Astrocyte (in vitro differentiated cells and primary cell): Measurements from ENCODE around the gene IPO7. TPM values are rescaled to one million over a fixed set of nuclear protein-coding genes. Genes with fewer than 3 reads are reported as not detected.
A peak's percentile ranks its signal among the peaks of the same experiment; 100 is the strongest.
"Not testable (repeated sequence)": the region's sequence is repeated elsewhere in the genome, so short reads cannot be mapped to it uniquely, and the experiment has no call there.

Source experiments
- DNase-seq: peaks from one replicate; pipeline ENCODE4 v3.0.0-alpha.2; 2010; ENCODE audit warnings: low read depth
- FAIRE-seq: peaks from 2 replicates; lab custom pipeline; 2011; peaks lifted over from hg19 to GRCh38; lab: Jason Lieb, UNC
- H2AFZ ChIP-seq: 2 replicates; pipeline ENCODE4 v1.6.0; 2012; ENCODE audit warnings: low read depth, low read length, inconsistent platforms
- H3K27ac ChIP-seq: 2 replicates; pipeline ENCODE4 v1.5.1; 2011; ENCODE audit warnings: low read depth, low read length, inconsistent platforms
- H3K27me3 ChIP-seq: 2 replicates; pipeline ENCODE4 v1.6.0; 2011; ENCODE audit warnings: low read length, inconsistent platforms; ENCODE audit not compliant: insufficient read depth
- H3K36me3 ChIP-seq: 2 replicates; pipeline ENCODE4 v1.5.1; 2011; ENCODE audit warnings: low read length, inconsistent platforms; ENCODE audit not compliant: insufficient read depth
- H3K4me1 ChIP-seq: 2 replicates; pipeline ENCODE4 v1.5.1; 2011; ENCODE audit warnings: low read length, inconsistent platforms; ENCODE audit not compliant: insufficient read depth
- H3K4me2 ChIP-seq: 2 replicates; pipeline ENCODE4 v1.6.0; 2012; ENCODE audit warnings: low read length, inconsistent platforms
- H3K4me3 ChIP-seq: 2 replicates; pipeline ENCODE4 v1.5.1; 2011; ENCODE audit warnings: low read depth, mild to moderate bottlenecking, low read length, inconsistent platforms; ENCODE audit not compliant: insufficient read depth
- H3K79me2 ChIP-seq: 2 replicates; pipeline ENCODE4 v1.6.0; 2012; ENCODE audit warnings: mild to moderate bottlenecking, low read length, inconsistent platforms; ENCODE audit not compliant: insufficient read depth
- H3K9ac ChIP-seq: 2 replicates; pipeline ENCODE4 v1.6.0; 2012; ENCODE audit warnings: mild to moderate bottlenecking, low read length, inconsistent platforms
- H3K9me3 ChIP-seq: 2 replicates; pipeline ENCODE4 v1.5.1; 2012; ENCODE audit warnings: low read depth, mild to moderate bottlenecking, low read length, inconsistent platforms; ENCODE audit not compliant: insufficient read depth
- H4K20me1 ChIP-seq: 2 replicates; pipeline ENCODE4 v1.6.0; 2012; ENCODE audit warnings: low read length, inconsistent platforms; ENCODE audit not compliant: insufficient read depth
- H3K27ac Mint-ChIP-seq: one replicate; pipeline ENCODE4 v1.8.0; 2021; ENCODE audit warnings: mild to moderate bottlenecking, mixed read lengths; ENCODE audit not compliant: unreplicated experiment
- H3K27me3 Mint-ChIP-seq: one replicate; pipeline ENCODE4 v1.8.0; 2021; ENCODE audit warnings: low read depth, mixed read lengths; ENCODE audit not compliant: unreplicated experiment
- H3K36me3 Mint-ChIP-seq: one replicate; pipeline ENCODE4 v1.8.0; 2021; ENCODE audit warnings: low read depth, mixed read lengths; ENCODE audit not compliant: unreplicated experiment
- H3K4me1 Mint-ChIP-seq: one replicate; pipeline ENCODE4 v1.8.0; 2021; ENCODE audit warnings: low read depth, mixed read lengths; ENCODE audit not compliant: unreplicated experiment
- H3K4me3 Mint-ChIP-seq: one replicate; pipeline ENCODE4 v1.8.0; 2021; ENCODE audit warnings: mild to moderate bottlenecking, moderate library complexity, mixed read lengths; ENCODE audit not compliant: unreplicated experiment
- H3K9me3 Mint-ChIP-seq: one replicate; pipeline ENCODE4 v1.8.0; 2021; ENCODE audit warnings: mild to moderate bottlenecking, mixed read lengths; ENCODE audit not compliant: unreplicated experiment
- EZH2 ChIP-seq: IDR thresholded peaks from 2 replicates; pipeline ENCODE4 v1.6.1; 2012; ENCODE audit warnings: mild to moderate bottlenecking, low read length, inconsistent platforms; ENCODE audit not compliant: insufficient read depth
- total RNA-seq: library from RNA; stranded (reverse); gene quantifications from 2 replicates; pipeline ENCODE4 v1.2.1, GENCODE V29; 2021
- TF ChIP-seq, protein P1 (sequence below): IDR thresholded peaks from 2 replicates; pipeline ENCODE4 v1.5.1; 2011; ENCODE audit warnings: low read depth, mild to moderate bottlenecking, inconsistent platforms, low read length, moderate library complexity; ENCODE audit not compliant: insufficient read depth

IPO7 gene
- total RNA-seq, 1 donor from 2014 or later = 142 TPM

DNA sequence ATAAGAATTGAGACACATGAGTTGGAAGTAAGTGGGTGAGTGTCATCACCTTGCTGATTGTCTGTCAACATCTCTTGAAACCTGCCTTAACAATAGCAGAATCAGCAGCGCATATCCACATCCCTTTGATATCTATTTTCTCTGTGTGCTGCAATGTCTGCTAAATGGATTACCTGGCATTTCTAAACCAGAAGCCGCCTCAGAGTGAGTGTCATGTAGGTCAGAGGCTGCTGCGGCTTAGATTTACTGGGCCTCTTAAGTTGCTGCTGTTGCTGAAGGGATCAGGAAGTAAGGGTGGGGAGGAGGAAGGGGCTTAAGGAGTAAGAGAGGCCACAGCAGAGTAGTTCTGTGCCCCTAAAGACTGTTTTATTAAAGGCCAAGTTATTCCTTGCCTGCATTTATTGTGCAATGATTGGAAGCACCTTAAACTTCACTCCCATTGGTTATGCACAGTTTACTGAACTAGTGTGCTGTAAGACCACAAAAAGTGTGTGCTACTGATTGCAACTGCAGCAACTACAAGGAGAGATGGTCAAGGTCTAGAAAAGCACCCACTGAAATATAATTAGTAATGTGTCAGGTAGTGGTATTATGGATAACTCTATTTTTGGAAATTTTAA is 40.3 kb upstream of the IPO7 start:
- no peak overlapping the region for H3K9ac ChIP-seq
- TF ChIP-seq, protein P1, sequence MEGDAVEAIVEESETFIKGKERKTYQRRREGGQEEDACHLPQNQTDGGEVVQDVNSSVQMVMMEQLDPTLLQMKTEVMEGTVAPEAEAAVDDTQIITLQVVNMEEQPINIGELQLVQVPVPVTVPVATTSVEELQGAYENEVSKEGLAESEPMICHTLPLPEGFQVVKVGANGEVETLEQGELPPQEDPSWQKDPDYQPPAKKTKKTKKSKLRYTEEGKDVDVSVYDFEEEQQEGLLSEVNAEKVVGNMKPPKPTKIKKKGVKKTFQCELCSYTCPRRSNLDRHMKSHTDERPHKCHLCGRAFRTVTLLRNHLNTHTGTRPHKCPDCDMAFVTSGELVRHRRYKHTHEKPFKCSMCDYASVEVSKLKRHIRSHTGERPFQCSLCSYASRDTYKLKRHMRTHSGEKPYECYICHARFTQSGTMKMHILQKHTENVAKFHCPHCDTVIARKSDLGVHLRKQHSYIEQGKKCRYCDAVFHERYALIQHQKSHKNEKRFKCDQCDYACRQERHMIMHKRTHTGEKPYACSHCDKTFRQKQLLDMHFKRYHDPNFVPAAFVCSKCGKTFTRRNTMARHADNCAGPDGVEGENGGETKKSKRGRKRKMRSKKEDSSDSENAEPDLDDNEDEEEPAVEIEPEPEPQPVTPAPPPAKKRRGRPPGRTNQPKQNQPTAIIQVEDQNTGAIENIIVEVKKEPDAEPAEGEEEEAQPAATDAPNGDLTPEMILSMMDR = no peak
- no peak for TF ChIP-seq EZH2
- Mint-ChIP-seq H3K4me1 (peaks cover 4% of the 10 kb centered on the region), H3K27ac (no peak overlapping the region), H3K36me3 (no peaks in the 10 kb centered on the region), H3K9me3 (no peaks in the 10 kb centered on the region), H3K4me3 (no peak overlapping the region), H3K27me3 (peaks cover 3% of the 10 kb centered on the region)
- no peaks in the 10 kb centered on the region for H4K20me1 ChIP-seq
- no peak overlapping the region for H3K4me2 ChIP-seq
- H2AFZ ChIP-seq = no peak overlapping the region
- H3K27ac ChIP-seq = no peak overlapping the region
- H3K79me2 ChIP-seq = no peaks in the 10 kb centered on the region
- H3K4me3 ChIP-seq = no peak overlapping the region
- no peaks in the 10 kb centered on the region for H3K9me3 ChIP-seq
- no peaks in the 10 kb centered on the region for H3K36me3 ChIP-seq
- no peaks in the 10 kb centered on the region for H3K4me1 ChIP-seq
- FAIRE-seq (no peak), DNase-seq (no peak)
- H3K27me3 ChIP-seq = no peaks in the 10 kb centered on the region

DNA sequence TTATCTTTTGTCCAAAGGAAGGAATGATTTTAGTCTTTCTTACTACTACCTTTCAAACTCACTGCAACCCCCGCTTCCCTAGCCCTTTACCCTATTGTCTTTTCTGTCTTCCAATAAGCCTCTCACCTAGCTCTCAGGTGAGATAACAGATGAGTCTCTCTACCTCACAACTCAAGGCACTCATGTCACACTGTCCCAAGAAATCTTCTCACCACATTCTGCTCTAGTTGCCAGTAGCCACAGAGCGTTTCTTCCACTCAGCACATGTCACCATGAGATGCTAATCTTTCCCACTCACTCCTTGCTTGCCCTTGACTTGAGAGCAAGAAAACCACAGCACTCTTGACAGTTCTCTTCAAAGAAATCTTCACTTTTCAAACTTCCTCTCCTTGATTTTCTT is 37.4 kb upstream of the IPO7 start:
- peaks cover 6% of the 10 kb centered on the region for H3K4me1 Mint-ChIP-seq
- H3K4me3 ChIP-seq = no peak overlapping the region
- no peak overlapping the region for H3K27ac Mint-ChIP-seq
- H3K36me3 Mint-ChIP-seq = no peaks in the 10 kb centered on the region
- H3K9ac ChIP-seq = no peak overlapping the region
- FAIRE-seq (no peak), DNase-seq (peak; percentile 25)
- no peak overlapping the region for H3K4me2 ChIP-seq
- H3K4me1 ChIP-seq = no peaks in the 10 kb centered on the region
- H3K9me3 ChIP-seq = no peaks in the 10 kb centered on the region
- H3K9me3 Mint-ChIP-seq = no peaks in the 10 kb centered on the region
- TF ChIP-seq, protein P1 = no peak
- TF ChIP-seq EZH2 = no peak
- H4K20me1 ChIP-seq = no peaks in the 10 kb centered on the region
- H3K27me3 Mint-ChIP-seq = peaks cover 3% of the 10 kb centered on the region
- H3K4me3 Mint-ChIP-seq = no peak overlapping the region
- H2AFZ ChIP-seq = no peak overlapping the region
- no peaks in the 10 kb centered on the region for H3K79me2 ChIP-seq
- H3K27me3 ChIP-seq = no peaks in the 10 kb centered on the region
- H3K36me3 ChIP-seq = no peaks in the 10 kb centered on the region
- H3K27ac ChIP-seq = no peak overlapping the region

- not testable (repeated sequence) for H3K79me2 ChIP-seq, FAIRE-seq, H3K27me3 ChIP-seq, H3K27ac Mint-ChIP-seq, H3K9me3 Mint-ChIP-seq, H2AFZ ChIP-seq, DNase-seq, H3K27ac ChIP-seq, H3K36me3 ChIP-seq, H3K9ac ChIP-seq, H3K4me3 ChIP-seq, H3K4me1 ChIP-seq, H3K36me3 Mint-ChIP-seq, H3K4me2 ChIP-seq, H3K9me3 ChIP-seq, H3K4me3 Mint-ChIP-seq, H3K4me1 Mint-ChIP-seq, H3K27me3 Mint-ChIP-seq, H4K20me1 ChIP-seq
Measured at GRCh38 chr11:9347779-9348178, 36.7 kb upstream of the IPO7 start.
